Prostate gland (tissue), 2 donors: Measurements from ENCODE around the gene MBD3.

Experiments
- CTCF ChIP-seq, 4 experiments: fragments of 200-600 bp in 2 of 4; fragments of 450-650 bp in 2 of 4; sonication (generic) in 2 of 4; IDR thresholded peaks; 1 replicate in 3 of 4; 2 replicates in 1 of 4; pipeline ENCODE4 v1.5.1; 2016 to 2019; ENCODE audit warnings: antibody characterized with exemption in 4 of 4, mild to moderate bottlenecking in 2 of 4, moderate library complexity in 2 of 4
- POLR2AphosphoS5 ChIP-seq: sonication (generic); formaldehyde crosslinking; IDR thresholded peaks from one replicate; pipeline ENCODE4 v1.6.1; 2017; ENCODE audit warnings: antibody characterized with exemption

GRCh38 chr19:1622541-1622940 lies 29.9 kb upstream of the MBD3 start:
- TF ChIP-seq POLR2AphosphoS5 = no peak
- no peak for TF ChIP-seq CTCF (IDR thresholded peaks at IDR 0.05)
